GM10248 (cell line): ENCODE measurements around the gene SPTBN1.

Source experiments
- CTCF ChIA-PET: fragments of 300-600 bp; sonication (Branson Sonifier 250); formaldehyde crosslinking; extraction: SDS; loops from one replicate; lab custom pipeline; 2021; ENCODE audit warnings: antibody characterized with exemption; lab: Yijun Ruan, JAX
- POLR2A ChIA-PET: fragments of 350-650 bp; sonication (Branson Sonifier 250); formaldehyde crosslinking; extraction: SDS; loops from one replicate; lab custom pipeline; 2020; ENCODE audit warnings: antibody characterized with exemption; lab: Yijun Ruan, JAX
- DNase-seq: peaks from one replicate; pipeline ENCODE4 v3.0.0; 2012; ENCODE audit errors: extremely low spot score
- CTCF ChIP-seq: IDR thresholded peaks from 2 replicates; pipeline ENCODE4 v1.5.1; 2012; ENCODE audit warnings: mild to moderate bottlenecking, low read depth; ENCODE audit errors: extremely low read depth, missing control alignments, control extremely low read depth

The SPTBN1 gene

GRCh38 chr2:54593249-54593648 is 137.1 kb downstream of the SPTBN1 start:
- TF ChIP-seq CTCF: no peak
- no peak for DNase-seq
- POLR2A ChIA-PET: interaction anchor here (0.9 to 1.0 kb wide), 2 partner anchors 14 to 35 kb away, joined by 3 read pairs; no protein-coding TSS in a partner anchor
- CTCF ChIA-PET: interaction anchor here (1.0 to 8.4 kb wide), 7 partner anchors 11 to 111 kb away, joined by 3 to 58 read pairs (median 5); no protein-coding TSS in a partner anchor

- ChIA-PET CTCF (interaction anchor here (1.4 to 8.4 kb wide), 5 partner anchors 9 to 39 kb away, joined by 3 to 58 read pairs (median 19); no protein-coding TSS in a partner anchor), POLR2A (interaction anchor here (0.6 kb wide), 1 partner anchor 14 kb away, joined by 4 read pairs; no protein-coding TSS in a partner anchor)
- TF ChIP-seq CTCF: no peak
- DNase-seq: no peak
Measured at GRCh38 chr2:54594048-54594447, 137.9 kb downstream of the SPTBN1 start.

GRCh38 chr2:54595161-54595803 is 139.2 kb downstream of the SPTBN1 start:
- CTCF ChIA-PET: interaction anchor here (0.7 to 8.4 kb wide), 7 partner anchors 9 to 109 kb away, joined by 3 to 58 read pairs (median 3); no protein-coding TSS in a partner anchor
- no peak for DNase-seq
- POLR2A ChIA-PET: interaction anchor here (0.6 kb wide), 1 partner anchor 39 kb away, joined by 5 read pairs; no protein-coding TSS in a partner anchor
- no peak for TF ChIP-seq CTCF

GRCh38 chr2:54595999-54596902 is 140.1 kb downstream of the SPTBN1 start:
- ChIA-PET CTCF (interaction anchor here (0.9 to 8.4 kb wide), 6 partner anchors 8 to 108 kb away, joined by 3 to 58 read pairs (median 4); no protein-coding TSS in a partner anchor), POLR2A (no interaction called here)
- no peak for TF ChIP-seq CTCF
- DNase-seq: no peak

GRCh38 chr2:54597153-54597848 is 141.2 kb downstream of the SPTBN1 start:
- ChIA-PET CTCF (interaction anchor here (0.9 to 8.4 kb wide), 6 partner anchors 7 to 73 kb away, joined by 3 to 58 read pairs (median 5); no protein-coding TSS in a partner anchor), POLR2A (interaction anchor here (0.6 kb wide), 1 partner anchor 24 kb away, joined by 5 read pairs; no protein-coding TSS in a partner anchor)
- no peak for TF ChIP-seq CTCF
- DNase-seq: no peak
